ENCODE data around the gene SGCD.

SGCD gene

DNA sequence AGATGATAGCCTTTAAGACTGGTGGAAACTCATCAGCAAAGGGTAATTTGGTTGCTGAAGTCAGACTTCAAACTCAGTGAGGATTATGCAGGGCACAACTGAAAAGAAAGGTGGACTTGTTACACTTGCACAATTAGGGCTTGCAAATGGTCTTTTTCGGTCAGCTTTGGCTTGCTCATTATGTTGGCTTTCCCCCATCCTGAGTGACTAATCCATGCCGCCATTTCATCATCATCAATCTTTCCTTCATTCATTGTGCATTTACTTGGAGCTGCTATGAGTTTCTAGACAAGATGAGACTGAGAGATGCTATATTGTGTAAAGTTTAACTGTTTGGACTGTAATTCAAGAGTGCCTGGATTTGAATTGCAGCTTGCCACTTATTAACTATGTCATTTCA, 388.3 kb downstream of the SGCD start:
- no peak for DNase-seq

DNA sequence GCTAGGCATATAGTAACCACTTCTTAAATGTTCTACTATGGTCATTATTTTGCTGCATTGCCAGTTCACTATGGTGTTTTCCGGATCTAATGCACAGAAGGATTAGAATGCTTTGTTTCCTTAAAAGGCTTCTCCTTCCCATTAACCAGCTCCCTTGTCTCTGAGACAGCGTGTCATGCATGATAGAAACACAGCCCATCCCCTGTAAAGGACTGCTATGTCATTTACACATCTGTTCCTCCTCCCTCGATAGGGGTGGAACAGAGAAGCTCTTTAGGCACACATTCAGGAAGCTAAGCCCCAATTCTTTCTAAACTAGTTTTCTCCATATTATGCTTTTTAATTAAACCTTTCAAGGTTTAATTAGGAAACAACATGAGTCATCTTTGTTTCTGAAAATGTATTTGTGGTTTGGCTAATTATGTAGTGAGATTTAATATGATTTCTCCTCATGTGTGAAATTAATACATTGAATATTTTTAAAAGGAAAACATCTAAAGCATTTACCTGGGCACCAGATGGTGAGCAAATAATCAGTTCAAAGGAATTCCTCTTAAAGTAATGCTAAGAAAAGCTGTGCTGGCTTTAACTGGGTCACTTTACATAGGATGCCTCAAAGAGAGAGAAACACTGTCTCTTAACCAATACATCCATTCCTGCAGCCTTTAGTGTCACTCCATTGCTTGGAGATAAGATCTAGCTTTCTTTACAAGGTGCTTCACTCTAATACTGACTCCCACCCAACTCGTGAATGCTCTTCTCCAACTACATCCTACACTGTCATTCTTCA, 389.8 kb downstream of the SGCD start:
- DNase-seq, result no peak

DNA sequence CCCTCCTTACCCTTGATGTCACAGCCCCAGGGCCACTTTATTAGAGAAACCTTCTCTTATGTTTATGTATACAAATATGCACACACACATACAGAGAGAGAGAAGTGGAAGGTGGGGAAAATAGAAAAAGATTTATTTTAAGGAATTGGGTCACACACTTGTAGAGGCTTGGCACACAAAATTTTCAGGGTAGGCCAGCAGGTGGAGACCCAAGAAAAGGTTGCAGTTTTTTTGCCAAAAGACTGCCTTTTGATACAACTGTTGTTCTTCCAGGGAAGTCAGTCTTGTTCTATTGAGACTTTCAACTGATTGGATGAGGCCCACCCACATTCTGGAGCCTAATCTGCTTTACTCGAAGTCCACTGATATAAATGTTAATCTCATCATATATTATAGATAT, 392.0 kb downstream of the SGCD start:
- DNase-seq, result no peak

GRCh38 chr5:156722358-156722757, 395.4 kb downstream of the SGCD start:
- no peak for DNase-seq

- no peak for DNase-seq
Measured at GRCh38 chr5:156735477-156735876, 408.5 kb downstream of the SGCD start.

- DNase-seq, result no peak
Measured at GRCh38 chr5:156741516-156741915, 414.6 kb downstream of the SGCD start.

- no peak for DNase-seq
Measured at GRCh38 chr5:156753846-156754245, 426.9 kb downstream of the SGCD start.

- no peak for DNase-seq
Measured at GRCh38 chr5:156755421-156756087, 428.6 kb downstream of the SGCD start.

GRCh38 chr5:156758011-156758791, 431.2 kb downstream of the SGCD start:
- no peak for DNase-seq

DNA sequence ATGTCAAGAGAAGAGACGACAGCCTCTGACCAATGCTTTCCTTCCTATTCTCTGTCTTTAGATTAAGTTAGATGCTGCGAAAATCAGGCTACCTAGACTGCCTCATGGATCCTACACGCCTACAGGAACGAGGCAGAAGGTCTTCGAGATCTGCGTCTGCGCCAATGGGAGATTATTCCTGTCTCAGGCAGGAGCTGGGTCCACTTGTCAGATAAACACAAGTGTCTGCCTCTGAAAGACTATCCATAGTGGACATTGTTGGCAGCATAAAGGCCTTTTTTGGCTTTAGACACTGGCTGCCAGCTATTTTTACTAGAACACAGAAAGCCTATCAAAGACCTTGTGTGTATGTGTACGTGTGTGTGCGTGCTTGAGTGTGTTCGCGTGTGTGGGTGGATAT, 432.2 kb downstream of the SGCD start:
- DNase-seq, result no peak

- DNase-seq, result no peak
Measured at GRCh38 chr5:156762771-156763170, 435.8 kb downstream of the SGCD start.

GRCh38 chr5:156764176-156764971, 437.4 kb downstream of the SGCD start:
- no peak for DNase-seq

GRCh38 chr5:156774273-156774672, 447.3 kb downstream of the SGCD start:
- DNase-seq, result no peak

DNA sequence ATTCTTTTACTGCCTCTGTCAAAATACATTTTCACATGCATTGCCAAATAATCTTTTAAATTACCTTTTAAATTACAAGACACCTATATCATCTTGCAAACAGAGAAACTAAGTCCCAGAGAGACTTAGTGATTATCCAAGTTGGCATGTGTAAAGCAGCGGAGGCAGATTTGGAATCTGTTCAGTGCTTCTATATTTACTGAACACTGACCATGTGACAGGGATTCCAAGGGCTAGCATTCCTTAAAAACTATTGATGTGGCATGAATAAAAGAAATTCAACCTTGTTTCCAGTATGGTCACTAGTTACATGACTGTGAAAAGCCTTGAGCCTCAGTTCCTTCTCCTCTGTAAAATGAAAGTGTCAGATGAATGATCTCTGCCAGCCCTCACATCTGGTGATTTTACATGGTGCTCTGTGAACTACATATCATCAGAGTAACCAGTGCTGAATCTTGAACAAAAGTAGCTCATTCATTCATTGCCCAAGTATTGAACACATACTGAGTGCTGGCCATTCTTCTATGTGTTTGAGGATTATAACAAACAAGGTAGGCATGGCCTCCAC, 451.3 kb downstream of the SGCD start:
- DNase-seq, result no peak

DNA sequence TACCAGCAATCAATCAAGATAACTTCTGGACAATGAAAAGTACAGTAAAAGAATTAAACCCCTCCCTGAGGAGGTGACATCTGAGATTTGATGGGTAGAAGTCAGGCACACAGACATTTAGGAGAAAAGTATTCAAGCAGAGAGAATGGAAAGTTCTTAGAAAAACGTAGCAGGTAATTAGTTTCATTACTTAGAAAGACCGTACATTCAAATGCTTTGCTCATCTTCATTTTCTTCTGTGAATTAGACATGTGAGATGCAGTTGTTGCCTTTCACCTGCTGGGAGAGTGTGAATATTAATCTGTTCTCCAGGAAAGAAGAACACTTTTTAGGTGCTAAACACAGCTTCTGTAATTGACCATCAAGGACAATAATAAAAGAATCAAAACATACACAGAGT, 451.8 kb downstream of the SGCD start:
- DNase-seq, result no peak

DNA sequence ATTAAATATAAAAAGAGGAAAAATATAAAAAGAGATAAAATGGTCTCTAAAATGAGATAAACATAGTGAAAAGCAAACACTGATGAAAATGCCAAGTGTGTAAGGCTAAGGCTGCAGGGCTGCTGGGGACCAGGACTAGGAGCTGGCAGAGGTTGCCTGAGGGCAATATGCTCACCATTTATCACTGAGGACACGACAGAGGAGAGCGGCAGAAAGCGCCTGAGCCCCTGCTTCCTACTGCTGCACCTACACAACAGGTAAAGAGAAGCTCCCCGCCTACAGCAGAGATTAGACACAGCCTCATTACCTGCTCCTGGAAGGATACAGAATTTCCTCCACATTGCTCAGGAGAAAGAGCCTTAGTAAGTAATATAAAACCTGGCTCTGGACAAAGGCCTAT, 452.5 kb downstream of the SGCD start:
- DNase-seq, result no peak

- DNase-seq, result no peak
Measured at GRCh38 chr5:156783092-156783491, 456.1 kb downstream of the SGCD start.

GRCh38 chr5:156794687-156795086, 467.7 kb downstream of the SGCD start:
- no peak for DNase-seq

GRCh38 chr5:156798201-156798600, 471.2 kb downstream of the SGCD start:
- DNase-seq, result no peak

DNA sequence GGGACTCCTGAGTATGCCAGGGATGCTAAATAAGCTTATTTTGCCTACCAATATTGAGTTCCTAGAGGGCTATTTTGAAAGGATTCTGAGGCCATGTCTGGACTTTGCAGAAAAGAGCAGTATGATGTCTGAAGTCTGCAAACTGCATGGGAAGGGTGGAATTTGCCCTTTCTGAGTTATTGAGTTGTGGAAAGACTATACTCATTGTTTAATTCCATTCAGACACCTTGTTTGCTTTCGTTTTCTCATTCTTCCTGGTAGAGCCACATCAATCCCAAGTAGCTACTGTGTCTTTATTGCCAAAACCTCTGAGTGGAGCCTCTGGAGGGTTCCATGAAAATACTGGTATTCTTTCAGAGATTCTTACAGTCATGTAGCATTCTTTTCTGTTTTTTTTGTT, 472.2 kb downstream of the SGCD start:
- no peak for DNase-seq

- DNase-seq, result no peak
Measured at GRCh38 chr5:156800929-156801328, 474.0 kb downstream of the SGCD start.

DNA sequence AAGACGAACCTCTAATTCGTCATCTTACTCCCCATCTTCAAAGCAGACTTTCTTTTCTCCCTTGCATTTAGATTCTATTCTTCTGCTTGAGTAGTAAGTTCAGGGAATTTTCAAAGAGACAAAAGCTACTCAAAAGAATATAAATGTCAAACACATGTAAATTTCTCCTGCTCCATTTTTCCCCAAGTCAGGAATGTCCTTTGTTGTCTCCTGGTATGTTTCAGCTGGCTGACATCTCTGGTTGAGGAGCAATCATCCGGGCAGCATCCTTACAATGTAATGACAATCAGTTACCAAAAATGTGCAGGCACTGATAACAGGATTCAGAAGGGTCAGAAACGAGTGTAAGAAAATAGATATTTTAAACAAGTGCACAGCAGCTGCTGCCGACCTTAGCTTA, 475.5 kb downstream of the SGCD start:
- DNase-seq, result no peak

- DNase-seq, result no peak
Measured at GRCh38 chr5:156803404-156803803, 476.4 kb downstream of the SGCD start.
